GM23338 (cell line): ENCODE results near the gene EBF4.

Experiments used
- CREB1 ChIP-seq: fragments of 250-450 bp; sonication (Bioruptor Pico); IDR thresholded peaks from 2 replicates; pipeline ENCODE4 v1.5.0; 2020; ENCODE audit warnings: low read depth, mild to moderate bottlenecking, moderate library complexity
- EZH2 ChIP-seq: fragments of 200-600 bp; sonication (generic); IDR thresholded peaks from one replicate; pipeline ENCODE4 v1.8.0; 2017; ENCODE audit warnings: antibody characterized with exemption, mild to moderate bottlenecking, low read depth; ENCODE audit not compliant: unreplicated experiment
- EZH2phosphoT487 ChIP-seq: fragments of 200-600 bp; sonication (generic); IDR thresholded peaks from one replicate; pipeline ENCODE4 v1.8.1; 2018; ENCODE audit warnings: antibody characterized with exemption; ENCODE audit not compliant: unreplicated experiment
- JUNB ChIP-seq: IDR thresholded peaks from one replicate; pipeline ENCODE4 v1.6.1; 2016; ENCODE audit warnings: antibody characterized with exemption; ENCODE audit not compliant: unreplicated experiment
- POLR2AphosphoS5 ChIP-seq: IDR thresholded peaks from 2 replicates; pipeline ENCODE4 v1.6.1; 2016; ENCODE audit warnings: antibody characterized with exemption, low read depth
- STAT1 ChIP-seq: IDR thresholded peaks from one replicate; pipeline ENCODE4 v1.6.1; 2016; ENCODE audit warnings: antibody characterized with exemption; ENCODE audit not compliant: unreplicated experiment
- ZNF114 ChIP-seq: fragments of 250-450 bp; sonication (Bioruptor Pico); IDR thresholded peaks from 2 replicates; pipeline ENCODE4 v1.5.0; 2020; ENCODE audit warnings: mild to moderate bottlenecking, moderate library complexity
- TF ChIP-seq, protein P1 (sequence below), 2 experiments: fragments of 200-600 bp in 1 of 2; sonication (generic) in 1 of 2; conservative IDR thresholded peaks; 2 replicates each; pipeline versions ENCODE4 v1.5.1 to v1.6.1; 2016 to 2017; ENCODE audit warnings: antibody characterized with exemption in 2 of 2, low read depth in 2 of 2, mild to moderate bottlenecking in 2 of 2, moderate library complexity in 1 of 2
- TF ChIP-seq, protein P2 (sequence below): IDR thresholded peaks from one replicate; pipeline ENCODE4 v1.6.1; 2018; ENCODE audit warnings: antibody characterized with exemption; ENCODE audit not compliant: unreplicated experiment

DNA sequence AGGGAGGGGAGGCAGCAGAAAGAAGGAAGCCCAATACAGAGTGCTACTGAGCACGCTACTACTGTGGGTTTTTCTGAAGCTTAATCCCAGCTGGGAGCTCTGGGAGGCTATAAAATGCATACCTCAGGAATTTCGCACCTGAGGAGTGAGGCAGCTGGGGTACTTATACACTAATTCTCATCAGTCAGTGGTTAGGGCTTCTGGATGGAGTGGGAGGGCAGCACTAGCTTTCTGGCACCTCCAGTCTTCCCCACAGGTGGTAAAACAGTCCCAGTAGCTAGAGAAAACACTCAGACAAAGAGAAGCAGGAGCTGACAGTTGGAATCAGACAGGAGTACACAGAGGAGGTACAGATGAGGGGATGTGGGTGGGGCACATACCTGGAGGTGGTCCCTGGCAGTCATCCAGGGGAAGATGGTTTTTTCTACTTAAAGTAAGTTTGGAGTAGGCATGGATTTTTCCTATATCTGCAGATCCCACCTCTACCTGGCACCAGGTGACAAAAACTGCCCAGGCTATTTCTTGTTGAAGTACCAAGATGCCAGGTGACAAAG lies 70.1 kb downstream of the EBF4 start:
- TF ChIP-seq EZH2, result no peak
- TF ChIP-seq, protein P1, sequence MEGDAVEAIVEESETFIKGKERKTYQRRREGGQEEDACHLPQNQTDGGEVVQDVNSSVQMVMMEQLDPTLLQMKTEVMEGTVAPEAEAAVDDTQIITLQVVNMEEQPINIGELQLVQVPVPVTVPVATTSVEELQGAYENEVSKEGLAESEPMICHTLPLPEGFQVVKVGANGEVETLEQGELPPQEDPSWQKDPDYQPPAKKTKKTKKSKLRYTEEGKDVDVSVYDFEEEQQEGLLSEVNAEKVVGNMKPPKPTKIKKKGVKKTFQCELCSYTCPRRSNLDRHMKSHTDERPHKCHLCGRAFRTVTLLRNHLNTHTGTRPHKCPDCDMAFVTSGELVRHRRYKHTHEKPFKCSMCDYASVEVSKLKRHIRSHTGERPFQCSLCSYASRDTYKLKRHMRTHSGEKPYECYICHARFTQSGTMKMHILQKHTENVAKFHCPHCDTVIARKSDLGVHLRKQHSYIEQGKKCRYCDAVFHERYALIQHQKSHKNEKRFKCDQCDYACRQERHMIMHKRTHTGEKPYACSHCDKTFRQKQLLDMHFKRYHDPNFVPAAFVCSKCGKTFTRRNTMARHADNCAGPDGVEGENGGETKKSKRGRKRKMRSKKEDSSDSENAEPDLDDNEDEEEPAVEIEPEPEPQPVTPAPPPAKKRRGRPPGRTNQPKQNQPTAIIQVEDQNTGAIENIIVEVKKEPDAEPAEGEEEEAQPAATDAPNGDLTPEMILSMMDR (conservative IDR thresholded peaks at IDR 0.05; ENCODE audit: low read depth in 2 of 2), result no peak
- TF ChIP-seq POLR2AphosphoS5, result no peak
- TF ChIP-seq EZH2phosphoT487, result no peak
- TF ChIP-seq, protein P2, sequence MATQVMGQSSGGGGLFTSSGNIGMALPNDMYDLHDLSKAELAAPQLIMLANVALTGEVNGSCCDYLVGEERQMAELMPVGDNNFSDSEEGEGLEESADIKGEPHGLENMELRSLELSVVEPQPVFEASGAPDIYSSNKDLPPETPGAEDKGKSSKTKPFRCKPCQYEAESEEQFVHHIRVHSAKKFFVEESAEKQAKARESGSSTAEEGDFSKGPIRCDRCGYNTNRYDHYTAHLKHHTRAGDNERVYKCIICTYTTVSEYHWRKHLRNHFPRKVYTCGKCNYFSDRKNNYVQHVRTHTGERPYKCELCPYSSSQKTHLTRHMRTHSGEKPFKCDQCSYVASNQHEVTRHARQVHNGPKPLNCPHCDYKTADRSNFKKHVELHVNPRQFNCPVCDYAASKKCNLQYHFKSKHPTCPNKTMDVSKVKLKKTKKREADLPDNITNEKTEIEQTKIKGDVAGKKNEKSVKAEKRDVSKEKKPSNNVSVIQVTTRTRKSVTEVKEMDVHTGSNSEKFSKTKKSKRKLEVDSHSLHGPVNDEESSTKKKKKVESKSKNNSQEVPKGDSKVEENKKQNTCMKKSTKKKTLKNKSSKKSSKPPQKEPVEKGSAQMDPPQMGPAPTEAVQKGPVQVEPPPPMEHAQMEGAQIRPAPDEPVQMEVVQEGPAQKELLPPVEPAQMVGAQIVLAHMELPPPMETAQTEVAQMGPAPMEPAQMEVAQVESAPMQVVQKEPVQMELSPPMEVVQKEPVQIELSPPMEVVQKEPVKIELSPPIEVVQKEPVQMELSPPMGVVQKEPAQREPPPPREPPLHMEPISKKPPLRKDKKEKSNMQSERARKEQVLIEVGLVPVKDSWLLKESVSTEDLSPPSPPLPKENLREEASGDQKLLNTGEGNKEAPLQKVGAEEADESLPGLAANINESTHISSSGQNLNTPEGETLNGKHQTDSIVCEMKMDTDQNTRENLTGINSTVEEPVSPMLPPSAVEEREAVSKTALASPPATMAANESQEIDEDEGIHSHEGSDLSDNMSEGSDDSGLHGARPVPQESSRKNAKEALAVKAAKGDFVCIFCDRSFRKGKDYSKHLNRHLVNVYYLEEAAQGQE, result no peak
- TF ChIP-seq ZNF114 (CRISPR knock-in tag), result no peak
- no peak for TF ChIP-seq JUNB
- TF ChIP-seq STAT1, result no peak
- no peak for TF ChIP-seq CREB1 (CRISPR knock-in tag)
